IPS-11a (cell line): ENCODE results near the gene MYO15B.

ENCODE experiments used
- H3K4me3 ChIP-seq: one replicate; pipeline ENCODE4 v1.5.1; 2013; ENCODE audit warnings: low read depth, low read length, control low read depth

Gene MYO15B

GRCh38 chr17:75658237-75658636 is 70.6 kb downstream of the MYO15B start:
- H3K4me3 ChIP-seq: no peak overlapping the region

DNA sequence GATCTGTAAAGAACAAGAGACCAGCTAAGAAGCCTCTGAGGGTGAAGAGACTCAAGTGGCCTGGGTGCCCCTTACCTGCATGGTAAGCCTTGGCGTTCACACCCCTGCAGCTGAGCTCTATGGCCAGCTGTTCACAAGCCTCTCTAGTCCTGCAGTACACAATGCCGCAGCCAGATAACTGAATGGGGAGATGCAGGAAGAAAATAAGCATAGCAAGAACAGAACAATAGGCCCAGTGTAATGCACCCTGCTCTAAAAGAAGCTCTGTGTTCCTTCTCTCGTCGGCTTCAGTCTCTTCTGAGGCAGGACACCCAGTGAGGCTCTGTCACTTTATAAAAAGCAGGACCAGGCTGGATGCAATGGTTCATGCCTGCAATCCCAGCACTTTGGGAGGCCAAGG is 73.9 kb downstream of the MYO15B start:
- no peak overlapping the region for H3K4me3 ChIP-seq

GRCh38 chr17:75662511-75662910 is 74.9 kb downstream of the MYO15B start:
- H3K4me3 ChIP-seq: no peak overlapping the region

- no peak overlapping the region for H3K4me3 ChIP-seq
Observed at GRCh38 chr17:75664099-75664549, 76.5 kb downstream of the MYO15B start.

- peak overlapping the region; percentile 99 for H3K4me3 ChIP-seq
Observed at GRCh38 chr17:75665981-75666380, 78.4 kb downstream of the MYO15B start.

- H3K4me3 ChIP-seq: peak within 1 kb of the TSS; percentile 99
Observed at GRCh38 chr17:75666959-75667790, 79.6 kb downstream of the MYO15B start, which contains the start of the genes RECQL5 and SAP30BP. TSS of gene RECQL5 (minus strand) at chr17:75667154. CDS start at chr17:75666557, 597 bp downstream. TSS of gene SAP30BP (plus strand) at chr17:75667338. CDS start at chr17:75667373, 35 bp downstream.

DNA sequence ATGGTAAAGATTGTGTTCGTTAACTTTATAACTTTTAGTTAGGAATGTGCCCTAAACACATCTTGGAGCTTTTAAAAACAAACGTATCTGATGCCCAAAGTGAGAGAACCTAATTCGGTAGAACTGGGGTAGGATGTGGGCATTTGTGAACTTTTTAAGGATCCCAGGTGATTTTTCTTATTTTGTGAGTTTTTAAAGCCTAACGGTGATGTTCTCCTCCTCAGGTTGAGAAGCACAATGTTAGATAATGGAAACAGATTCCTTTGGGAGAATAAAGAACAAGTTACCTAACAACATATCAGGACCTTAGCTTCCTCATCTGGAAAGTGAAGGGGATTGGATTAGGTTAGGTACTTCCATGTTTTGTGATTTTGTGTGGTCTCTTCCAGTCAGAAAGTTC is 80.2 kb downstream of the MYO15B start:
- peak overlapping the region; percentile 99 for H3K4me3 ChIP-seq

- H3K4me3 ChIP-seq: no peak overlapping the region
Observed at GRCh38 chr17:75668489-75668888, 80.9 kb downstream of the MYO15B start.

DNA sequence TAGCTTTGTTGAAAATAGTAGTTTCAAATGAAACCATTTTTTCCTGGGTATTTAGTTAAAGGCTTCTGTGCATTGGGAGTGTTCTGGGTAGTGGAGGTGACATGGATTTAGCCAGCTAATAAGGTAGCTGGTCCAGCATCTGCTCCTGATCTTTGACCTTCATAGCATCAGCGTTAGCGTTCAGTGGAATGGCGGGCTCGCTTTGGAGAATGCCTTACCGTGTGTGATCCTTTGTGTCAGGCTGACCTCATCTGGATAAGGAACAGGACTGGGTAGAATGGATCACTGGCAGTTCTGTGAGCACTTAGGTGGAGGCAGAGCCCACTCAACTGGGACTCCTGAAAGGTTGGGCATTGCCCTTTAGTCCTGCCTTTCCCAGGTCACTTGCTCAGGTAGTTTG is 83.3 kb downstream of the MYO15B start:
- H3K4me3 ChIP-seq: no peak overlapping the region

GRCh38 chr17:75672011-75672410 is 84.4 kb downstream of the MYO15B start:
- H3K4me3 ChIP-seq: no peak overlapping the region

DNA sequence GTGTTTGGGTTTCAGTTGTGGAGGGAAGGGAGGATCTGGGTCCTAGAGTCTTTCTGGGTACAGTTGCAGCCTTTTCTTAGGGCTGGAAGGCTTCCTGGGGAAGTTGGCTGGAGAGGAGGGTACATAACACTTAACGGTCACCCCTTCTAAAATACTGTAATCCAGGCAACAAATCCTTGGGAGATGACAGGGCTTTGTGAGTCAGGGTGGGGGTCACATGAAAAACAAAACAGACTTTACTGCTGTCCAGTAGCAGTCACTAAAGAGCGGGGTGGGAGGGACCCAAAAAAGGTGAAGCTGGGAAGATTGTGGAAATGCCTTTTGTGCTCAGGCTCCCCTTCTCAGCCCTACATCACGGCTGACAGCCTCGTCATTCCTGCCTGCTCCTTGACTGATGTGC is 85.9 kb downstream of the MYO15B start:
- H3K4me3 ChIP-seq: no peak overlapping the region
